ENCODE measurements around the gene KLRC3.

DNA sequence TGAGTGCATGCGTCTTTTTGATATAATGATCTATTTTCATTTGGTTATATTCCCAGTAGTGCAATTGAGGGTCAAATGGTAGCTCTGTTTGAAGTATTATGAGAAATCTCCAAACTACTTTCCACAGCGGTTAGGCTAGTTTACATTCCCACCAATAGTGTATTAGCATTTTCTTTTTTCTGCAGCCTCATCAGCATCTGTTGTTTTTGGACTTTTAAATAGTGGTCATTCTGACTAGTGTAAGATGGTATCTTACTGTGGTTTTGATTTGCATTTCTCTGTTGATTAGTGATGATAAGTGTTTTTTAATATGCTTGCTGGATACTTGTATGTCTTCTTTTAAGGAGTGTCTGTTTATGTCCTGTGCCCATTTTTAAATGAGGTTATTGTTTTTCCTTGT lies 36.5 kb upstream of the KLRC3 start:
- no peak for TF ChIP-seq POLR2A (IDR thresholded peaks at IDR 0.05)
- TF ChIP-seq, protein P1, sequence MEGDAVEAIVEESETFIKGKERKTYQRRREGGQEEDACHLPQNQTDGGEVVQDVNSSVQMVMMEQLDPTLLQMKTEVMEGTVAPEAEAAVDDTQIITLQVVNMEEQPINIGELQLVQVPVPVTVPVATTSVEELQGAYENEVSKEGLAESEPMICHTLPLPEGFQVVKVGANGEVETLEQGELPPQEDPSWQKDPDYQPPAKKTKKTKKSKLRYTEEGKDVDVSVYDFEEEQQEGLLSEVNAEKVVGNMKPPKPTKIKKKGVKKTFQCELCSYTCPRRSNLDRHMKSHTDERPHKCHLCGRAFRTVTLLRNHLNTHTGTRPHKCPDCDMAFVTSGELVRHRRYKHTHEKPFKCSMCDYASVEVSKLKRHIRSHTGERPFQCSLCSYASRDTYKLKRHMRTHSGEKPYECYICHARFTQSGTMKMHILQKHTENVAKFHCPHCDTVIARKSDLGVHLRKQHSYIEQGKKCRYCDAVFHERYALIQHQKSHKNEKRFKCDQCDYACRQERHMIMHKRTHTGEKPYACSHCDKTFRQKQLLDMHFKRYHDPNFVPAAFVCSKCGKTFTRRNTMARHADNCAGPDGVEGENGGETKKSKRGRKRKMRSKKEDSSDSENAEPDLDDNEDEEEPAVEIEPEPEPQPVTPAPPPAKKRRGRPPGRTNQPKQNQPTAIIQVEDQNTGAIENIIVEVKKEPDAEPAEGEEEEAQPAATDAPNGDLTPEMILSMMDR (IDR thresholded peaks at IDR 0.05) = no peak

All from right lobe of liver (tissue), 4 donors.